IMR-90 (cell line): ENCODE measurements around the gene CPT1A. TPM values are rescaled to one million over a fixed set of nuclear protein-coding genes. Genes with fewer than 3 reads are reported as not detected.

Source experiments
- ATAC-seq: fragments of 200-7000 bp; cut with Tn5 transposase; 2 replicates; pipeline ENCODE4 v1.9.1; 2020; ENCODE audit warnings: low read depth, mild to moderate bottlenecking, moderate library complexity
- BruUV-seq: library from RNA; stranded (reverse); fragments of 400-500 nt; replicated peaks from 2 replicates; lab custom pipeline; 2021; lab: Mats Ljungman, UMichigan
- CTCF ChIA-PET: fragments of 300-600 bp; formaldehyde crosslinking; extraction: SDS; loops from one replicate; lab custom pipeline; 2021; ENCODE audit warnings: antibody characterized with exemption; lab: Yijun Ruan, JAX
- POLR2A ChIA-PET: fragments of 300-600 bp; sonication (Branson Sonifier 250); formaldehyde crosslinking; loops from one replicate; lab custom pipeline; 2022; ENCODE audit warnings: antibody characterized with exemption; ENCODE audit not compliant: unreplicated experiment; lab: Charles Lee
- DNase-seq: peaks from one replicate; pipeline ENCODE4 v3.0.0; 2013
- H2AFZ ChIP-seq: replicated peaks from 2 replicates; pipeline ENCODE3; 2013; ENCODE audit warnings: low read length, mild to moderate bottlenecking; ENCODE audit not compliant: poor library complexity
- H2AK5ac ChIP-seq: 2 replicates; pipeline ENCODE4 v1.6.1; 2013; ENCODE audit warnings: low read depth, low read length, inconsistent platforms
- H2AK9ac ChIP-seq: replicated peaks from 2 replicates; pipeline ENCODE3; 2013; ENCODE audit warnings: mild to moderate bottlenecking, low read depth, low read length, moderate library complexity; ENCODE audit not compliant: poor library complexity
- H2BK120ac ChIP-seq: 2 replicates; pipeline ENCODE4 v1.6.1; 2013; ENCODE audit warnings: low read depth, low read length, inconsistent platforms
- H2BK15ac ChIP-seq: 3 replicates; pipeline ENCODE4 v1.6.1; 2013; ENCODE audit warnings: low read depth, low read length, inconsistent platforms
- H2BK20ac ChIP-seq: 2 replicates; pipeline ENCODE4 v1.6.1; 2013; ENCODE audit warnings: low read depth, mild to moderate bottlenecking, inconsistent platforms, low read length, moderate library complexity
- H2BK5ac ChIP-seq: 2 replicates; pipeline ENCODE4 v1.6.1; 2013; ENCODE audit warnings: mild to moderate bottlenecking, low read depth, low read length, inconsistent platforms; ENCODE audit not compliant: poor library complexity, severe bottlenecking
- H3K14ac ChIP-seq: replicated peaks from 2 replicates; pipeline ENCODE4 v1.6.1; 2013; ENCODE audit warnings: low read depth, low read length, inconsistent platforms
- H3K18ac ChIP-seq: 2 replicates; pipeline ENCODE4 v1.6.1; 2013; ENCODE audit warnings: low read depth, low read length, control low read depth
- H3K23ac ChIP-seq: 2 replicates; pipeline ENCODE4 v1.6.1; 2013; ENCODE audit warnings: low read depth, low read length, inconsistent platforms
- H3K27ac ChIP-seq: 2 replicates; pipeline ENCODE4 v1.5.1; 2013; ENCODE audit warnings: mild to moderate bottlenecking, control low read depth, low read length; ENCODE audit not compliant: insufficient read depth
- H3K27me3 ChIP-seq: 2 replicates; pipeline ENCODE4 v1.6.1; 2013; ENCODE audit warnings: low read length; ENCODE audit not compliant: control insufficient read depth, insufficient read depth
- H3K36me3 ChIP-seq: 2 replicates; pipeline ENCODE4 v1.6.1; 2013; ENCODE audit warnings: low read length, mixed read lengths; ENCODE audit not compliant: control insufficient read depth, insufficient read depth
- H3K4ac ChIP-seq: 2 replicates; pipeline ENCODE4 v1.6.1; 2013; ENCODE audit warnings: low read depth, low read length, inconsistent platforms
- H3K4me1 ChIP-seq: 2 replicates; pipeline ENCODE4 v1.6.1; 2013; ENCODE audit warnings: low read length, mixed read lengths; ENCODE audit not compliant: control insufficient read depth, insufficient read depth
- H3K4me2 ChIP-seq: 2 replicates; pipeline ENCODE4 v1.6.1; 2013; ENCODE audit warnings: low read depth, mild to moderate bottlenecking, control low read depth, low read length, moderate library complexity
- H3K4me3 ChIP-seq: 2 replicates; pipeline ENCODE4 v1.5.1; 2013; ENCODE audit warnings: low read depth, mild to moderate bottlenecking, control low read depth, low read length, moderate library complexity; ENCODE audit not compliant: insufficient read depth
- H3K56ac ChIP-seq: 2 replicates; pipeline ENCODE4 v1.6.1; 2013; ENCODE audit warnings: low read length, inconsistent platforms; ENCODE audit not compliant: insufficient read depth; ENCODE audit errors: extremely low read depth
- H3K79me1 ChIP-seq, 2 experiments: 2 replicates each; pipeline ENCODE4 v1.6.1; 2013; ENCODE audit warnings: low read length in 2 of 2, inconsistent platforms in 1 of 2, low read depth in 1 of 2
- H3K9ac ChIP-seq: 2 replicates; pipeline ENCODE4 v1.6.1; 2013; ENCODE audit warnings: low read depth, low read length, control low read depth
- H3K9me1 ChIP-seq: 2 replicates; pipeline ENCODE4 v1.6.1; 2013; ENCODE audit warnings: low read length, inconsistent platforms; ENCODE audit not compliant: insufficient read depth
- H3K9me3 ChIP-seq: 2 replicates; pipeline ENCODE4 v1.6.1; 2013; ENCODE audit warnings: low read length; ENCODE audit not compliant: control insufficient read depth, insufficient read depth
- H4K20me1 ChIP-seq: 2 replicates; pipeline ENCODE4 v1.6.1; 2013; ENCODE audit warnings: low read length, inconsistent platforms; ENCODE audit not compliant: insufficient read depth
- H4K5ac ChIP-seq: 2 replicates; pipeline ENCODE4 v1.6.1; 2013; ENCODE audit warnings: mild to moderate bottlenecking, low read depth, low read length, control low read depth
- H4K8ac ChIP-seq, 2 experiments: 2 replicates each; pipeline ENCODE4 v1.6.1; 2013; ENCODE audit warnings: low read depth in 2 of 2, low read length in 2 of 2, control low read depth in 1 of 2, inconsistent platforms in 1 of 2
- H4K91ac ChIP-seq: 2 replicates; pipeline ENCODE4 v1.6.1; 2013; ENCODE audit warnings: low read depth, low read length, inconsistent platforms; ENCODE audit not compliant: insufficient read depth
- CTCF ChIP-seq: conservative IDR thresholded peaks from 2 replicates; pipeline ENCODE4 v1.5.1; 2012; ENCODE audit warnings: mild to moderate bottlenecking, low read depth, low read length, improper control_type of control experiment
- MXI1 ChIP-seq: IDR thresholded peaks from 2 replicates; pipeline ENCODE4 v1.6.1; 2012; ENCODE audit warnings: low read depth, mild to moderate bottlenecking, low read length, moderate library complexity, borderline replicate concordance
- WGBS, 2 experiments: methylation state at CpG; one replicate each; pipeline versions ENCODE4 v1.1.5 to v1.1.7; 2013; ENCODE audit warnings: missing lambda C conversion rate in 2 of 2; ENCODE audit not compliant: insufficient read length in 1 of 2; ENCODE audit errors: extremely low coverage in 2 of 2; 5-methylcytosine and 5-hydroxymethylcytosine counted together
- dilution Hi-C: fragments of 300-500 bp; cut with HindIII; formaldehyde crosslinking; loops from one replicate; pipeline ENCODE4 v1.14.3; 2018; ENCODE audit warnings: low sequenced_read_pairs; ENCODE audit not compliant: unreplicated experiment
- in situ Hi-C: fragments of 300-500 bp; cut with MboI; formaldehyde crosslinking; loops from 3 replicates; pipeline ENCODE4 v1.14.3; 2019; ENCODE audit warnings: low sequenced_read_pairs, inconsistent platforms, mixed read lengths
- intact Hi-C: fragments of 100-400 bp; cut with micrococcal nuclease; formaldehyde crosslinking; loops from 2 replicates; pipeline ENCODE4 v1.10.0; 2022
- polyA plus RNA-seq, 3 experiments: library from polyadenylated mRNA; depleted of rRNA; stranded (reverse); fragments of >200 nt; gene quantifications; 2 replicates each; pipeline ENCODE4 v1.2.3, GENCODE V29; 2012; ENCODE audit warnings: low replicate concordance in 1 of 3
- total RNA-seq: library from RNA; depleted of rRNA; stranded (reverse); fragments of >200 nt; gene quantifications from 2 replicates; pipeline ENCODE4 v1.2.3, GENCODE V29; 2012

The CPT1A gene
- total and polyA plus RNA-seq, 2 of the 4 experiments (the other 2 are of a cell fraction) = 15.4 to 21.3 TPM

- Histone ChIP-seq H2BK20ac (no peak overlapping the region), H4K8ac (no peak overlapping the region), H2BK15ac (no peak overlapping the region), H2BK120ac (no peak overlapping the region), H3K23ac (no peak overlapping the region), H2AFZ (no peak overlapping the region), H4K5ac (no peak overlapping the region), H3K4ac (no peak overlapping the region), H3K4me3 (no peak overlapping the region), H3K27ac (no peak overlapping the region), H3K36me3 (no peaks in the 10 kb centered on the region), H3K18ac (no peak overlapping the region), H3K79me1 (no peaks in the 10 kb centered on the region), H4K91ac (no peak overlapping the region), H3K9me3 (peaks cover 2% of the 10 kb centered on the region; the same call in 1 of the 2 replicates), H3K4me1 (no peaks in the 10 kb centered on the region), H3K4me2 (no peak overlapping the region), H3K9me1 (peaks cover 3% of the 10 kb centered on the region; the same call in 1 of the 2 replicates), H2BK5ac (no peak overlapping the region), H3K9ac (no peak overlapping the region), H2AK5ac (no peak overlapping the region), H3K27me3 (peaks cover 34% of the 10 kb centered on the region), H3K56ac (no peak overlapping the region), H2AK9ac (no peak overlapping the region), H4K20me1 (no peaks in the 10 kb centered on the region), H3K14ac (no peak overlapping the region)
- dilution Hi-C loops = no loop called here
- ChIA-PET CTCF (no interaction called here), POLR2A (no interaction called here)
- in situ Hi-C loops = no loop called here
- peak; percentile 8 for DNase-seq
- intact Hi-C loops = loop anchor here (5.0 to 10.0 kb wide), 2 partner anchors 95 to 113 kb away; no protein-coding TSS in a partner anchor
- no TSS peak for BruUV-seq
- ATAC-seq = peak; percentile 49; the same call in 1 of the 2 replicates
- WGBS, 2 experiments = no CpG with 5 or more reads among the region's 6 CpGs
- TF ChIP-seq MXI1 (no peak), CTCF (peak; percentile 27)
Measured at GRCh38 chr11:68727783-68728182, 113.9 kb downstream of the CPT1A start.
